ENCODE measurements around the gene IKZF3. TPM values are rescaled to one million over a fixed set of nuclear protein-coding genes. Genes with fewer than 3 reads are reported as not detected.

The IKZF3 gene
- total and polyA plus RNA-seq, 7 donors, result under 0.01 to 12.3 (median 0.36) TPM

- no peak for DNase-seq
- Histone ChIP-seq H3K9me3 (no peaks in the 10 kb centered on the region), H3K27ac (no peak overlapping the region), H3K4me1 (peaks cover 0 to 27% (median 22%) of the 10 kb centered on the region in 4 donors), H3K36me3 (no peaks in the 10 kb centered on the region), H3K4me3 (no peak overlapping the region), H3K27me3 (peaks cover 32 to 60% (median 57%) of the 10 kb centered on the region in 3 donors)
- no peak for TF ChIP-seq POLR2A (IDR thresholded peaks at IDR 0.05)
- TF ChIP-seq EP300 (IDR thresholded peaks at IDR 0.05), result no peak
- no peak for TF ChIP-seq CTCF (IDR thresholded peaks at IDR 0.05)
- TF ChIP-seq POLR2AphosphoS5 (IDR thresholded peaks at IDR 0.05), result no peak
- 24 to 68% methylated on average over 10 of the region's 10 CpGs for WGBS, 2 donors
- intact Hi-C loops (cut with DNase I), result no loop called here
Observed at GRCh38 chr17:39736319-39737165, 127.6 kb downstream of the IKZF3 start.

DNA sequence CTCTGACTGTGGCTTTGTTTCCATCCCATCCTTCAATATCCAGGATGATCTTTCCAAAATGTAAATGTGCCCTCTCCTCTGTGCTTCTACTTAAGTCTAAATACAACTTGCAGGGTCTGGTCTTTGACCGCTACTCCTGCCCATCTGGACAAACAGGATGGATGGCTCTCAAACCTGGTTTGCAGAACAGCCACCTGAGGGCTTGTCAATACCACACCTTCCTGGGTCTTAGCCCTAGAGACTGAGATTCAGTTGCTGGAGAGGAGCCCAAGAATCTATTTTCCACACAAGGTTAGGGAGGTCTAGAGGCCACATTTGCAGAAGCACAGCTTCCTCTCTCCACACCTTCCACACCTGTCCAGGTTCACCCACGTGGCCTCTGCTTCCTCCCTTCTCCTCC, 128.2 kb downstream of the IKZF3 start:
- 15 to 52% methylated on average over 2 of the region's 2 CpGs for WGBS, 2 donors
- Histone ChIP-seq H3K4me1 (peaks cover 0 to 27% (median 22%) of the 10 kb centered on the region in 4 donors), H3K9me3 (no peaks in the 10 kb centered on the region), H3K36me3 (no peaks in the 10 kb centered on the region), H3K27me3 (peaks cover 28 to 53% (median 50%) of the 10 kb centered on the region in 3 donors), H3K27ac (no peak overlapping the region), H3K4me3 (no peak overlapping the region)
- intact Hi-C loops (cut with DNase I), result no loop called here
- no peak for TF ChIP-seq EP300 (IDR thresholded peaks at IDR 0.05)
- no peak for TF ChIP-seq POLR2AphosphoS5 (IDR thresholded peaks at IDR 0.05)
- TF ChIP-seq CTCF (IDR thresholded peaks at IDR 0.05), result no peak
- TF ChIP-seq POLR2A (IDR thresholded peaks at IDR 0.05), result no peak
- DNase-seq, result no peak

- H3K9me3 ChIP-seq, result no peaks in the 10 kb centered on the region
- intact Hi-C loops (cut with DNase I), result loop anchor here (5.0 kb wide), 1 partner anchor 45 kb away; the partner anchor contains the start of gene PGAP3
- H3K27ac ChIP-seq, result no peak overlapping the region
- peaks cover 0 to 21% (median 18%) of the 10 kb centered on the region in 3 donors for H3K27me3 ChIP-seq
- no peak overlapping the region for H3K4me3 ChIP-seq
- peaks cover 0 to 12% (median 10%) of the 10 kb centered on the region in 4 donors for H3K4me1 ChIP-seq
- TF ChIP-seq EP300 (IDR thresholded peaks at IDR 0.05) (no peak), POLR2A (IDR thresholded peaks at IDR 0.05) (no peak), CTCF (IDR thresholded peaks at IDR 0.05) (no peak), POLR2AphosphoS5 (IDR thresholded peaks at IDR 0.05) (no peak)
- WGBS, 2 donors, result 97 to 98% methylated on average over 3 of the region's 3 CpGs
- H3K36me3 ChIP-seq, result peaks cover 0 to 17% (median 13%) of the 10 kb centered on the region in 4 donors
- no peak for DNase-seq
Observed at GRCh38 chr17:39732586-39732985, 131.5 kb downstream of the IKZF3 start.

DNA sequence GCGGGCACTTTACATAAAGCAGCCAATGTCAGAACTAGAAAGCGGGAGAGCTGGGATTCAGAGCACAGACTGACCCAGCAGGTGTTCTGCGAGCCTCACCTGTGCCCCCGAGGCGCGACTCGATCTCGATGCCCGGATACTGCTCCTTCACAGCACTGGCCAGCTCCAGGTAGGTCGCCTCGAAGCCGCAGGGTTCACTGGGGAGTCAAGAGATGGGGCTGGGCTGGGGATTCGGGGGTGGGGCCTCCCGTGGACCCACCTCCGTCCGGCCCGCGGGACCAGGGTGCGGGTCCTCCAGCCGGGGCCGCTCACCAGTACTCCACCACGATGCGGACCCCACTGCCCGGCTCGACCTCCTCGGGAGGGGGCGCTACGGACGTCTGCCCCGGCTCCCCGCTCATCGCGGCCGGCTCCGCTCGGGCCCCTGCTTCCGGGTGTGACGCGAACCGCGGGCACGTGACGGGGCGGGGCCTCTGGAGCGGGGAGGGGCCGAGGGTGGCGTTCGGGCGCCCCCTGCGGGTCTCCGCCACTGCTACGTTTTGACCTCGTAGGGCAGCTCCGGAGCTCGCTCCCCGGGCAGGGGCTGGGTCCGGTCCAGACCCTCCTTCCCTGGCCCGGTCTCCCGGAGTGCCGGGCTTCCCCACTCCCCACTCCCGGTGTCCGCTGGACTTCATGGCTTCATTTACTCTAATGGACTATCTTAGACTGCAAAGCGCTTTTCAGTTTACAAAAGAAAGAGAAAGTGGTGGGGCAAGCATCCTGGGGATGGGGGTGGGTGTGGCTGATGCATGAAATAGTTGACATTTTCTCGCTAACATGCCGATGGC, 133.8 kb downstream of the IKZF3 start, which contains the start of gene MIEN1:
MIEN1 (minus strand) TSS at position 438 of the 827 bp plus-strand sequence; CDS start at position 401, 37 bp downstream.
- peak; percentile 95 for DNase-seq
- H3K4me1 ChIP-seq, result peaks cover 0 to 12% (median 10%) of the 10 kb centered on the region in 4 donors
- TF ChIP-seq POLR2A (IDR thresholded peaks at IDR 0.05), result peak; percentile 62 to 82
- peak; percentile 82 to 91 (median 82) for TF ChIP-seq CTCF (IDR thresholded peaks at IDR 0.05)
- no peak for TF ChIP-seq EP300 (IDR thresholded peaks at IDR 0.05)
- TF ChIP-seq POLR2AphosphoS5 (IDR thresholded peaks at IDR 0.05), result peak; percentile 85 to 97 (median 94)
- peak within 1 kb of the TSS; percentile 86 to 91 (median 87) for H3K27ac ChIP-seq
- intact Hi-C loops (cut with DNase I), result loop anchor here (1.0 to 5.0 kb wide), 4 partner anchors 24 to 108 kb away; partner anchors contain the start of genes PGAP3 and STARD3
- H3K9me3 ChIP-seq, result no peaks in the 10 kb centered on the region
- peaks cover 0 to 37% (median 15%) of the 10 kb centered on the region in 4 donors for H3K36me3 ChIP-seq
- peak within 1 kb of the TSS; percentile 62 to 86 (median 72) for H3K4me3 ChIP-seq
- no peaks in the 10 kb centered on the region for H3K27me3 ChIP-seq
- 1% methylated on average over 65 of the region's 65 CpGs for WGBS, 2 donors
